ENCODE results near the gene COL13A1.

The COL13A1 gene

GRCh38 chr10:69890065-69890847 lies 88.5 kb downstream of the COL13A1 start:
- DNase-seq (ENCODE audit: low read depth), result no peak

GRCh38 chr10:69891057-69891617 lies 89.4 kb downstream of the COL13A1 start:
- no peak for DNase-seq (ENCODE audit: low read depth)

GRCh38 chr10:69892406-69892805 lies 90.7 kb downstream of the COL13A1 start:
- DNase-seq (ENCODE audit: low read depth), result no peak

GRCh38 chr10:69892816-69893215 lies 91.1 kb downstream of the COL13A1 start:
- no peak for DNase-seq (ENCODE audit: low read depth)

GRCh38 chr10:69893271-69893900 lies 91.7 kb downstream of the COL13A1 start:
- DNase-seq (ENCODE audit: low read depth), result no peak

GRCh38 chr10:69894156-69894555 lies 92.5 kb downstream of the COL13A1 start:
- no peak for DNase-seq (ENCODE audit: low read depth)

- no peak for DNase-seq (ENCODE audit: low read depth)
These were observed 94.1 kb downstream of the COL13A1 start for GRCh38 chr10:69895759-69896158.

GRCh38 chr10:69896606-69897231 lies 95.0 kb downstream of the COL13A1 start:
- no peak for DNase-seq (ENCODE audit: low read depth)

- DNase-seq (ENCODE audit: low read depth), result no peak
These were observed 95.7 kb downstream of the COL13A1 start for GRCh38 chr10:69897432-69897831.

GRCh38 chr10:69897999-69898398 lies 96.3 kb downstream of the COL13A1 start:
- no peak for DNase-seq (ENCODE audit: low read depth)

GRCh38 chr10:69898524-69898923 lies 96.8 kb downstream of the COL13A1 start:
- no peak for DNase-seq (ENCODE audit: low read depth)

- DNase-seq (ENCODE audit: low read depth), result no peak
These were observed 97.2 kb downstream of the COL13A1 start for GRCh38 chr10:69898941-69899340.

GRCh38 chr10:69899727-69900595 lies 98.3 kb downstream of the COL13A1 start:
- DNase-seq (ENCODE audit: low read depth), result no peak

GRCh38 chr10:69901022-69901421 lies 99.3 kb downstream of the COL13A1 start:
- no peak for DNase-seq (ENCODE audit: low read depth)

- peak; percentile 7 for DNase-seq (ENCODE audit: low read depth)
These were observed 100.2 kb downstream of the COL13A1 start for GRCh38 chr10:69901628-69902505.

GRCh38 chr10:69902835-69903535 lies 101.3 kb downstream of the COL13A1 start:
- no peak for DNase-seq (ENCODE audit: low read depth)

GRCh38 chr10:69904533-69904932 lies 102.8 kb downstream of the COL13A1 start:
- no peak for DNase-seq (ENCODE audit: low read depth)

- no peak for DNase-seq (ENCODE audit: low read depth)
These were observed 104.7 kb downstream of the COL13A1 start for GRCh38 chr10:69906425-69906824.

GRCh38 chr10:69907517-69907916 lies 105.8 kb downstream of the COL13A1 start:
- no peak for DNase-seq (ENCODE audit: low read depth)

- DNase-seq (ENCODE audit: low read depth), result no peak
These were observed 106.4 kb downstream of the COL13A1 start for GRCh38 chr10:69908124-69908523.

Data from activated T-cell treated with anti-CD3 and anti-CD28 coated beads for 48 hours (primary cell).